Activated naive CD8-positive, alpha-beta T cell treated with anti-CD3 and anti-CD28 coated beads, Interleukin-2, amount 10 ng/mL, durations not matched to agents 7 days and 5 days (primary cell): Measurements from ENCODE around the gene HOXA6. TPM values are rescaled to one million over a fixed set of nuclear protein-coding genes. Genes with fewer than 3 reads are reported as not detected.

ENCODE experiments used
- ATAC-seq: fragments of 150-1000 bp; cut with Tn5 transposase; one replicate; pipeline ENCODE4 v1.10.0; 2021; ENCODE audit warnings: low read depth, moderate library complexity
- POLR2A ChIA-PET: fragments of 350-600 bp; sonication (Branson Sonifier 250); formaldehyde crosslinking; loops from one replicate; lab custom pipeline; 2021; ENCODE audit warnings: antibody characterized with exemption; lab: Charles Lee
- DNase-seq: peaks from one replicate; pipeline ENCODE4 v3.0.0; 2021
- H3K27ac Mint-ChIP-seq: one replicate; pipeline ENCODE4 v1.8.0; 2022; ENCODE audit warnings: mild to moderate bottlenecking, mixed read lengths
- H3K27me3 Mint-ChIP-seq: one replicate; pipeline ENCODE4 v1.8.0; 2022; ENCODE audit warnings: mild to moderate bottlenecking, moderate library complexity, mixed read lengths
- H3K36me3 Mint-ChIP-seq: one replicate; pipeline ENCODE4 v1.8.0; 2021; ENCODE audit warnings: mild to moderate bottlenecking, mixed read lengths
- H3K4me1 Mint-ChIP-seq: one replicate; pipeline ENCODE4 v1.8.0; 2021; ENCODE audit warnings: mixed read lengths
- H3K4me3 Mint-ChIP-seq: one replicate; pipeline ENCODE4 v1.8.0; 2022; ENCODE audit warnings: mild to moderate bottlenecking, moderate library complexity, mixed read lengths
- H3K9me3 Mint-ChIP-seq: one replicate; pipeline ENCODE4 v1.8.0; 2021; ENCODE audit warnings: mixed read lengths
- total RNA-seq, 2 experiments: library from RNA; stranded (reverse); gene quantifications; one replicate each; pipeline ENCODE4 v1.2.3, GENCODE V29; 2021

HOXA6 gene
- total RNA-seq, 2 experiments from 2014 or later, result not detected

DNA sequence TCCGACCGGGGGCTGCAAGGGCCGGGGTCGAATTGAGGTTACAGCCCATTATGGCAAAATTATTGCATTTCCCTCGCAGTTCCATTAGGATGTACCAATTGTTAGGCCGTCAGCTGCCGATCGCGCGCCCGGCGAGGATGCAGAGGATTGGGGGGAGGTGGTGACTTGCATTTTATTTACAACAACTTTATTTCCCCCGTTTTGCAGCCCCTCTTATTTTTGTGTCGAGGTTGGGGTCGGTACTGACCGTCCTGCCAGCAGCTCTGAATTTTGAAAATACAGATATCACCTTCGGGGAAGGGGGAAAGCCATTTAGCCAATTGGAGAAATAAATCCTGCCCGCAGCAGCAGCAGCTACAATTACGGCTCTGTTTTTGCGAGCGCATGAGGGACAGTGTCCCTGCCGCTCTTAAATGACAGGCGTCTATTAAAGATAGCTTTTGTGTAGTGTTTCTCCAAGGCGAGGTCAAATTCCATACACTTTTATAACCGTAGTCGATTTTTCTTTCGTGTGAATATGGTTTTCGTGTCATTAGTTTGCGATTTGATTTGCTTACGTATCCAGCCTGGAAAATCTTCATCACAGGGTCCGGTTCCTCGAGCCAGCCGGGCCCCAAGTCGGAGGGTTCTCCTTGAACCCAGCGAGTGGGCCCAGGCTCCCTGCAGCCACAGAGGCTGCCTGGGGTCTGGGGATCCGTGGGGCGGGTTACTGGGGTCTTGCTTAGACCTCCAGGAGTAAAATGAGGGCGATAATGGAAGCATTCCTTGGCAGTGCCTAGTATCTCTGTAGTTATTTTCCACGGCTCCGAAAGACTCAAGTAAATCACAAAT, 3.4 kb downstream of the HOXA6 start:
- no peak for ATAC-seq
- POLR2A ChIA-PET, result no interaction called here

DNA sequence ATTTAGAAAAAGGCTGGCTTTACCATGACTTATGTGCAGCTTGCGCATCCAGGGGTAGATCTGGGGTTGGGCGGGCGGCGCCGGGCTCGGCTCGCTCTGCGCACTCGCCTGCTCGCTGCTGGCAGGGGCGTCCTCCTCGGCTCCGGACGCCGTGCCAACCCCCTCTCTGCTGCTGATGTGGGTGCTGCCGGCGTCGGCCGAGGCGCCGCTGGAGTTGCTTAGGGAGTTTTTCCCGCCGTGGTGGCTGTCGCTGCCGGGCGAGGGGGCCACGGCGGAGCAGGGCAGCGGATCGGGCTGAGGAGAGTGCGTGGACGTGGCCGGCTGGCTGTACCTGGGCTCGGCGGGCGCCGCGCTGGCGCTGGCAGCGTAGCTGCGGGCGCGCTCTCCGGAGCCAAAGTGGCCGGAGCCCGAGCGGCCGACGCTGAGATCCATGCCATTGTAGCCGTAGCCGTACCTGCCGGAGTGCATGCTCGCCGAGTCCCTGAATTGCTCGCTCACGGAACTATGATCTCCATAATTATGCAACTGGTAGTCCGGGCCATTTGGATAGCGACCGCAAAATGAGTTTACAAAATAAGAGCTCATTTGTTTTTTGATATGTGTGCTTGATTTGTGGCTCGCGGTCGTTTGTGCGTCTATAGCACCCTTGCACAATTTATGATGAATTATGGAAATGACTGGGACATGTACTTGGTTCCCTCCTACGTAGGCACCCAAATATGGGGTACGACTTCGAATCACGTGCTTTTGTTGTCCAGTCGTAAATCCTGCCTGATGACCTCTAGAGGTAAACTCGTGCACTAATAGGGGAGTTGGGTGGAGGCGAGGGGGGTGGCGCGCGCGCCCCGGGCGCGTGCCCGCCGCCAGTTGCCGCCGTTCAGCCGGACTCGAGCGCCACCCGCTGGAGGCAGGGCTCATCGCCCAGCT, 4.3 kb downstream of the HOXA6 start, which contains the start of gene HOXA5:
Gene HOXA5, minus strand, starts transcription at position 659 of the 927 bp plus-strand sequence. Its CDS starts 74 bp downstream, at position 585.
- H3K9me3 Mint-ChIP-seq, result no peaks in the 10 kb centered on the region
- ATAC-seq (no peak), DNase-seq (no peak)
- peaks cover 31% of the 10 kb centered on the region for H3K27me3 Mint-ChIP-seq
- no peak within 1 kb of the TSS for H3K27ac Mint-ChIP-seq
- no peaks in the 10 kb centered on the region for H3K36me3 Mint-ChIP-seq
- H3K4me1 Mint-ChIP-seq, result peaks cover 2% of the 10 kb centered on the region
- POLR2A ChIA-PET, result no interaction called here
- no peak within 1 kb of the TSS for H3K4me3 Mint-ChIP-seq

More for the DNA sequence above, 3.4 kb downstream of the HOXA6 start:
- H3K27me3 Mint-ChIP-seq, result peaks cover 36% of the 10 kb centered on the region
- no peaks in the 10 kb centered on the region for H3K9me3 Mint-ChIP-seq
- H3K4me3 Mint-ChIP-seq, result no peak overlapping the region
- H3K27ac Mint-ChIP-seq, result no peak overlapping the region
- H3K36me3 Mint-ChIP-seq, result no peaks in the 10 kb centered on the region
- H3K4me1 Mint-ChIP-seq, result peaks cover 2% of the 10 kb centered on the region
- DNase-seq, result no peak

GRCh38 chr7:27142580-27143022, 5.0 kb downstream of the HOXA6 start:
- POLR2A ChIA-PET, result no interaction called here
- Mint-ChIP-seq H3K27ac (no peak overlapping the region), H3K36me3 (no peaks in the 10 kb centered on the region), H3K4me3 (no peak overlapping the region), H3K9me3 (no peaks in the 10 kb centered on the region), H3K4me1 (no peaks in the 10 kb centered on the region), H3K27me3 (peaks cover 32% of the 10 kb centered on the region)
- ATAC-seq (no peak), DNase-seq (no peak)

DNA sequence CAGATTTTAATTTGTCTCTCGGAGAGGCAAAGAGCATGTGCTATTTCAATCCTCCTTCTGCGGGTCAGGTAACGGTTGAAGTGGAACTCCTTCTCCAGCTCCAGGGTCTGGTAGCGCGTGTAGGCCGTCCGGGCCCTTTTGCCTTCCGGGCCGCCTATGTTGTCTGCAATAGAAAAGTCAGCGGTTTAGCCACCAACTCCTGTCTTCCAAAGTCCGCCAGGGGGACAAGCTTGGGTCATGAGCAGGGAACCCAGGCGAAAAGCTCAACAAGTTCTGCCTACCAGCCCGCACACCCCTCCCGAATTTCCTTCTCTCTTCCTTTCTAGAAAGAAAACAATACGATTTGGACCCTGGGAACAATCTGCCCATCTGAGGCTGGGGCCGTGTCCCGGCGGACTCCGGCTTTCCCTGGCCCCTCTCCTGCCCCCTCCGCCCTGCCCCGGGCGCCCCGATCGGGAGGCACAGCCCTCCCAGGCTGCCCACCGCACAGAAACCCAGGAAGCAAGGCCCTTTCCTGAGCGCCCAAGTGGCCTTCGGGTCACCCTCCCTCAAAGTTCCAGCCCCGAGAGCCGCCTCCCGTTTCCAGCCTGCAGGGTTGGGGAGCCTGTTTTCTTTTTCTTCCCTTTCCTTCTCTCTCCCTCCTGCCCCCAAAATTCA, 5.5 kb downstream of the HOXA6 start:
- Mint-ChIP-seq H3K4me1 (no peaks in the 10 kb centered on the region), H3K27me3 (peaks cover 32% of the 10 kb centered on the region), H3K36me3 (no peaks in the 10 kb centered on the region), H3K27ac (no peak overlapping the region), H3K4me3 (no peak overlapping the region), H3K9me3 (no peaks in the 10 kb centered on the region)
- POLR2A ChIA-PET, result no interaction called here
- ATAC-seq (no peak), DNase-seq (no peak)

- no peaks in the 10 kb centered on the region for H3K36me3 Mint-ChIP-seq
- H3K4me3 Mint-ChIP-seq, result no peak overlapping the region
- no peaks in the 10 kb centered on the region for H3K9me3 Mint-ChIP-seq
- no peak overlapping the region for H3K27ac Mint-ChIP-seq
- ATAC-seq, result no peak
- DNase-seq, result no peak
- H3K4me1 Mint-ChIP-seq, result no peaks in the 10 kb centered on the region
- H3K27me3 Mint-ChIP-seq, result peaks cover 28% of the 10 kb centered on the region
- POLR2A ChIA-PET, result no interaction called here
Measured at GRCh38 chr7:27141137-27141922, 6.2 kb downstream of the HOXA6 start.

- H3K4me3 Mint-ChIP-seq, result no peak overlapping the region
- ATAC-seq (no peak), DNase-seq (no peak)
- peaks cover 5% of the 10 kb centered on the region for H3K4me1 Mint-ChIP-seq
- H3K9me3 Mint-ChIP-seq, result no peaks in the 10 kb centered on the region
- POLR2A ChIA-PET, result no interaction called here
- peaks cover 34% of the 10 kb centered on the region for H3K27me3 Mint-ChIP-seq
- H3K36me3 Mint-ChIP-seq, result no peaks in the 10 kb centered on the region
- no peak overlapping the region for H3K27ac Mint-ChIP-seq
Measured at GRCh38 chr7:27140126-27140857, 7.3 kb downstream of the HOXA6 start.

GRCh38 chr7:27139334-27140125, 8.0 kb downstream of the HOXA6 start:
- Mint-ChIP-seq H3K27me3 (peaks cover 35% of the 10 kb centered on the region), H3K27ac (no peak overlapping the region), H3K9me3 (no peaks in the 10 kb centered on the region), H3K36me3 (no peaks in the 10 kb centered on the region), H3K4me1 (peaks cover 13% of the 10 kb centered on the region), H3K4me3 (no peak overlapping the region)
- POLR2A ChIA-PET, result no interaction called here
- DNase-seq, result no peak
- no peak for ATAC-seq

DNA sequence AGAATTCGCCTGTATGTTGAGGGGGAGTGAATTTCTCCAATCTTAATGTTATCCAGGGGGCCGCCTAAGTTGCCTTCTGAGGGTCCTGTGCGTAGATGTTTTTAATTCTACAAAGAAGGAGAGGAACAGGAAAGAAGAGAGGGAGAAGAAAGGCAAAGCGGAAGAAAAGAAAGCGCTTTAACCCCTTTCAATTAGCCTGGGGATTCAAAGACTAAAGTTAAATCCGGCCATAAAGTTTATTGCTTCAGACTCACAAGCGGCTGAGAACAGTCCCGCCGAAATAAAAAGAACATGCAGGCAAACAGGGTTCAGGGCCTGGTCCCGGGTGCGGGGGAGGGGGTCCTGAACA, 8.6 kb downstream of the HOXA6 start:
- ATAC-seq (no peak), DNase-seq (no peak)
- Mint-ChIP-seq H3K4me1 (peaks cover 15% of the 10 kb centered on the region), H3K9me3 (no peaks in the 10 kb centered on the region), H3K4me3 (no peak overlapping the region), H3K27me3 (peaks cover 38% of the 10 kb centered on the region), H3K36me3 (no peaks in the 10 kb centered on the region), H3K27ac (no peak overlapping the region)
- POLR2A ChIA-PET, result no interaction called here

DNA sequence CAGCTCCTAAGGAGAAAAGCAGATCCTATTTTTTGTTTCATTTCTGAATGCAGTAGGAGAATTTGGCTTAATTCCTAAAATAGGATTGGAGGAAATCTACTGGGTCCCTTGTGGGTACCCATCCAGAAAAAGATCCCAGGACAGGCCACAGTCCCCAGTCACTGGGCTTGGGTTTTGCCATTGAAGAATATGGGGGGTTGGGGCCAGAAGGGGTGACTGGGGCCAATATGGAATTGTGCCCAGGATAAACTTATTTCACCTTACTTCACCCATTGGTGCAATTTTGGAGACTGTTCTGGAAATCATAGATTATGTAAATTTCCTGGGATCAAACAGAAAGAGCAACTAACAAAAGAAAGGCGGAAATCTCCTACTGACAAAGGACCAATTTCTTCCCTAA, 9.1 kb downstream of the HOXA6 start:
- no peak for DNase-seq
- H3K4me3 Mint-ChIP-seq, result no peak overlapping the region
- H3K27me3 Mint-ChIP-seq, result peaks cover 41% of the 10 kb centered on the region
- POLR2A ChIA-PET, result no interaction called here
- no peaks in the 10 kb centered on the region for H3K9me3 Mint-ChIP-seq
- no peak for ATAC-seq
- no peak overlapping the region for H3K27ac Mint-ChIP-seq
- no peaks in the 10 kb centered on the region for H3K36me3 Mint-ChIP-seq
- H3K4me1 Mint-ChIP-seq, result peaks cover 15% of the 10 kb centered on the region

- no peaks in the 10 kb centered on the region for H3K36me3 Mint-ChIP-seq
- POLR2A ChIA-PET, result no interaction called here
- no peak overlapping the region for H3K27ac Mint-ChIP-seq
- peaks cover 47% of the 10 kb centered on the region for H3K27me3 Mint-ChIP-seq
- DNase-seq (no peak), ATAC-seq (no peak)
- H3K4me3 Mint-ChIP-seq, result no peak overlapping the region
- no peaks in the 10 kb centered on the region for H3K9me3 Mint-ChIP-seq
- H3K4me1 Mint-ChIP-seq, result peaks cover 15% of the 10 kb centered on the region
Measured at GRCh38 chr7:27137640-27138315, 9.8 kb downstream of the HOXA6 start.

DNA sequence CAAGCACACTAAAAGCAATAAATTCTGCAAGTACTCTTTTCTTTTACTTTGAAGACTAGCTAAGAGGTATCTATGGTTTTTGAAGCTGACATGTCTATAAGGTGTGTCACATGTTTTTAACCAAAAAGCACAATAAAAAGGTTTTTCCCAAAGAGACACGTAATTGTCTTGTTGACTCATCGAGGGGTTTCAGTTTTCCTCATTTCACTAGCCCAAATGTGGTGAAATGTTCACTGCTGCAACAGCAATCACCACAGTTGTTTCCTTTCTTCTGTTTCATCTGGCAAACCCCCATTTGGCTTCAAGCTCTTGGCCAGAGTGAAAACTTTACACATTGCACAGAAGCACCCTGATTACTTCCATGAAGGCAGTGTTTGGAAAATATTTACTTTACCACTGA, 13.2 kb downstream of the HOXA6 start:
- ATAC-seq (no peak), DNase-seq (no peak)
- Mint-ChIP-seq H3K4me1 (peaks cover 17% of the 10 kb centered on the region), H3K36me3 (no peaks in the 10 kb centered on the region), H3K27ac (no peak overlapping the region), H3K4me3 (no peak overlapping the region), H3K9me3 (no peaks in the 10 kb centered on the region), H3K27me3 (peaks cover 57% of the 10 kb centered on the region)
- POLR2A ChIA-PET, result no interaction called here
